ENCODE measurements around the gene KIRREL3.

KIRREL3 gene

DNA sequence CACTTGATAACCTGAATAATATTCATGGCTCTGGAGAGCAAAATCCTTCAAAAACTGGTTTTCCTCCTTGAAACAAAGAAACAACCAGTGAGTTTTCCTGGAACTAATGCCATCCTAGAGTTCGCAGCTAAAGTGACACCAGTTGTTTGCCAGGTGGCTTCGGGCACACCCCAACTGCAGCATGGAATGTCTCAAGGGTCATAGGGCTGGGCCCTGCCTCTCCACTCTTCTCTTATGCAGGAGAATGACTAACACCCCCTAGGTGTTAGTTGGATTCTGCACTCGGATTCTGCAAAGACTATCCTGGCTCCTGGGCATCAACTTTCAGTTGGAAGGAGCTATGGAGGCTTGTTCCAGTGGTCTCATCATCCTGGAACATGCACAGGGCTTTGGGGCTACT, 98.8 kb downstream of the KIRREL3 start:
- no peak for DNase-seq

GRCh38 chr11:126899961-126900748, 100.4 kb downstream of the KIRREL3 start:
- no peak for DNase-seq

DNA sequence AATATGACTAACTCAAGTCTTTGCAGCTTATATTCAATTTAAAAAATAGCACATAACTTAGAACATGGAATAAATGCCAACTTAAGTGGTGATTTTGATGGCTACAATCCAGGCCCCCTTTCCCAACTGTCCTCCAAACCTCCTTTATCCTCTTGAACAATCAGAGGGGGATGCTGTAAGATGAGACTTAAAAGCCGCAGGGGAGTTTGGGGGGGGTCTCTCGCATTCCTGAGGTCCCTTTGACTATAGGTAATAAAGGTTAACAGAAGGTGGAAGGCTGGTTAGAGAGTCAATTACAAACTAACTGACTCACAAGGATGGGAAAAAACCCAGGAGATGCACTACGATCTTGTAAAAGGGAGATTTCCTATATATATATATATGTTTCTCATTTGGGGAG, 101.8 kb downstream of the KIRREL3 start:
- DNase-seq: no peak

- no peak for DNase-seq
Measured at GRCh38 chr11:126897430-126897829, 103.1 kb downstream of the KIRREL3 start.

GRCh38 chr11:126896025-126896424, 104.5 kb downstream of the KIRREL3 start:
- no peak for DNase-seq

DNA sequence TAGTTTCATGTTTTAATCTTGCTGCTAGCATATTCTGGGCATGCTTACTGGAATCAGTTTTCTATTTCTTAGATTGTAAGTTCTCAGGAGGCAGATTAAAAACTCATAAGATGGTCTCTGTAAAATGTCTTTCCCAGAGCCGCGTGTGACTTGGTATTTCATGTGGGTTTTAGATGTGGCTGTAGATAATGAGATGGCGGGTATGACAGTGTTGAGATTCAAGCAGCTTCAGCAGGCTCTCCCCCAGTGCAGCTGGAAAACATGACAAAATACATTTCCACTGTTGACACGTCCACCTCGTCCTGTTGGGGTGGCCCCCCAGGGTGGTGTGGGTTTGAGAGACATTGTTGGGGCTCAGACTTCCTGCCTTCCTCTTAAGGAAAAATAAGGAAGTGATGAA, 106.8 kb downstream of the KIRREL3 start:
- no peak for DNase-seq

DNA sequence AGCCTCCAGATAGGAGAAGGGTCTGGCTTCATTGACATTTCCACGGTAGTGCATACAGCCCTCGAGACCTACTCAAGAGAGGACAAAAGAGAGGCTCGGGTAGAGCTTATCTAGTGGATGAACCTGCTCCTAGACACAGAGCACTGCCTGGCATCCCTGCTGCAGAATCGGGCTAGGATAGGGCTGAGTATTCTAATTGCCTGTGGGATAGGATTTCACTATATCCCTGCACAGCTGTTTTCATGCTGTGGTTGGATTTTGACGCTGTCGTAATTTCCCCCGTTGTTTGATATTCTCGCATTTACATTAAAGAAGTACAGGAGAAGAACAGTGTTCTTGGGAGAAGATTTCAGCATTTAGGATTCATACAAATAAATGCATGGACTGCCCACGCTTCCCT, 107.8 kb downstream of the KIRREL3 start:
- no peak for DNase-seq

DNA sequence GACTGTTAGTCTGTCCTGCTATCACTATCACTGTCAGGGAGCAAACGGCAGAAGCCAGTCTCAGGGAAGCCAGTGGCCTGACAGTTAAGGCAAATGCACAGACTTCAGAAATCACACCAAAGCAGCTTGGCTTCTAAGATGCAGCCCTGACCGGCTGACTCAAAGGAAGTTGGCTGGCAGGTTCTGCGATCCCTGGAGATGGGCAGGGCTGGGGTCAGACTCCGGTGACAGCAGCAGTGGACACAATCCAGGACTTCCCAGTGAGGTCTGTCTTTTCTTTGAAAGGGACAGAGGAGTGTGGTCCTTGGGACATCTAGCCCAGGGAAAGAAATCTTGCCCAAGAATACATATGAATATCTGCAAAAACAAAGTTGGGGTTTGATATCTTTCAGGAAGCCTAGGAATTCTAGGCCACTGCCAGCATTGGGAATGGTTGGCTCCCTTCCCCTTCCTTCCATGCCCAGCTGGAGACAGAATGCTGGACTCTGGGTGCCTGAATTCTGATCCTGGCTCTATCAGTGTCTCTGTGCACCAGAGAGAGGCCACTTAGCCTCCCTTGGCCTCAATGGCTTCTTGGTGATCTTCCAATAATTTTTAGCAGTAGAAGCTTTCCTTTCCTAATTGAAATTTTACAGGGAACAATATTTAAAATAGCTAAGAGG, 108.9 kb downstream of the KIRREL3 start:
- no peak for DNase-seq

DNA sequence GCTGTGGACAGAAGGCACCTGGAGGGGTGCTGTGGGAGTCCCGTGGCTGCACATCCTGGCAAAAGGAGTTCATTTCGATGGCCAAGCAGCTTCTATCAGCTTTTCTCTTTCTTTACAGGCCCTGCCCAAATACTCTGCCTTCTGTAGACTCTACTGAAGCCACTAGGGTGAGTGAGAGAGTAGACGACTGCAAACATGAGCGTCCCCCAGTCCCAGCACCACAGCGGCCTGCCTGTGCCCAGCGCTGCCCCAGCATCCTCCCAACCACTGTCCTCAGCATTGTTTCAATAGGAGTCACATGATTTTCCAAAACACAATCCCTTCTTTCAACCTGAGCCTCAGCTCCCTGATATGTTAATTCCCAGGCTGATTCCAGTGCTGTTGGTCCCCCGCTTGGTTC, 110.0 kb downstream of the KIRREL3 start:
- no peak for DNase-seq

GRCh38 chr11:126888115-126888712, 112.4 kb downstream of the KIRREL3 start:
- DNase-seq: no peak

GRCh38 chr11:126886636-126887035, 113.9 kb downstream of the KIRREL3 start:
- DNase-seq: no peak

DNA sequence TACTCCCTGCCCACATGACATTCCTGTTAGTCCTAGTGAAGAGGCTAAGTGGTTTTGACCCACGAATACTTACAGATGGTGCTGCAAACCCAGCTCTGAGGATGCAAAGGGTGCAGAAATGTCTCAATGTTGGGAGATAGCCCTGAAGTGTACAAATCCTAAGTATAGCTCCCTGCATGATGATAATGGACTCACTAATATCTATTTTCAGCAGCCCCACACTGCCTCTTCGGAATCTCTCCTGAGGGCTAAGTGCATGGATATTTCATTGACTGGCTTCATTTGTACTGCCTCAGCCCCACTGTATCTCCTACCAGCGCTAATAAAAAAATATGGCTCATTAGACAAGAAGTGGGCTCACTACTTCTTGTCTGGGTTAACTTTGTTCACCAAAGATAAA, 114.5 kb downstream of the KIRREL3 start:
- no peak for DNase-seq

- no peak for DNase-seq
Measured at GRCh38 chr11:126884594-126884993, 116.0 kb downstream of the KIRREL3 start.

DNA sequence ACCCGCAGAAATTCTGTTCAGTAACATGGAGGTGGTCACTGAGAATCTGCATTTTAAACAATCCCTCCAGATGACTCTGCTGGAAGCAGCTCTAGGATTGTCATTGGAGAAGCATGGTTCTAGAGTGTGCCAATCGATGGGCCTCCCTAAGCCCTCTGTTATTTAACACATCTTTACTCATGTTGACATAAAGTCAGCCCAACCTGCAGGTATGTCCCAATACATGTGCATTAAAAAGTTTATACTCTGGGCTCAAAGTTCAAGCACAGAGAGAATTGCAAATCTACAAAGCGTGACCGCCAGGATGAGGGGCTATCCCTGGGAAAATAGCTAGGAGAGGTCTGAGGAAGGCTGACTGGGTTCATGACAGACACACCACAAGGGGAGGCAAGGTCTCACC, 116.4 kb downstream of the KIRREL3 start:
- no peak for DNase-seq

GRCh38 chr11:126880872-126881271, 119.7 kb downstream of the KIRREL3 start:
- no peak for DNase-seq

DNA sequence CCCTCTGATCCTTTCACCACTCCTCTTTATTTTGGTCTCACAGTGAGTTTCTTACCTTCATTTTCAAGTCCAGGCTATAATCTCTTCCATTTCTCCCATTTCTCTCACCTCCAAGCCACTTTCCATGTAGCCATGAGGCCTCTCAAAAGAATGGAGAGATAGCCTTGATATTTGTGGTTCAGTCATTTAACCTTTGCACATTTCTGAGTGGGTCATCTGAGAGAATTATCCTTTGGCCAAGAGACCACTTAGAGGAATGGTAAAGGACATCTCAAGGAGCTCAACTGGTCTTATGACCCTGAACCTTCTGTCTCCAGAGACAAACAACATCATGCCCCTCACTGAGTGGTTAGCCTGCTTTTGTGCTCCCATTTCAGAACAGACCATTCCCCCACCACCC, 121.1 kb downstream of the KIRREL3 start:
- DNase-seq: no peak

GRCh38 chr11:126878913-126879482, 121.6 kb downstream of the KIRREL3 start:
- DNase-seq: no peak

- no peak for DNase-seq
Measured at GRCh38 chr11:126874831-126875230, 125.7 kb downstream of the KIRREL3 start.

DNA sequence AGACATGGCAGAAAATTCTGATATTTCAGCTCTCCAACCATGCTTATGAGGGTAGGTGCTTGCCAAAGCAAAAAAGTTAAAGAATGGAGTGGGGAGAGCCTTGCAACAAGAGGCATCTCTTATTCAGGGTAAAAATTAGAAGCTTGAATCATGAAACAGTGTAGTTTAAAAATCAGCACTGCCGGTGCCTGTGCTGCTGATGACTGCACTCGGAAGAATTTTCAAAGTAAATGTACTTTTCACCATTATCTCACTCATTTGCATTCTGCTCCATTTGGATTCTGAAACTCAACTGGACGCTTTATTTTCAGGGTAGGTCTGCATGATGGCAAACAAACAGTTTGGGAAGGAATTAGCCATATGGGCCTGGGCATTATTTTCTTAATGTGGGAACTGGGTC, 126.3 kb downstream of the KIRREL3 start:
- DNase-seq: no peak

DNA sequence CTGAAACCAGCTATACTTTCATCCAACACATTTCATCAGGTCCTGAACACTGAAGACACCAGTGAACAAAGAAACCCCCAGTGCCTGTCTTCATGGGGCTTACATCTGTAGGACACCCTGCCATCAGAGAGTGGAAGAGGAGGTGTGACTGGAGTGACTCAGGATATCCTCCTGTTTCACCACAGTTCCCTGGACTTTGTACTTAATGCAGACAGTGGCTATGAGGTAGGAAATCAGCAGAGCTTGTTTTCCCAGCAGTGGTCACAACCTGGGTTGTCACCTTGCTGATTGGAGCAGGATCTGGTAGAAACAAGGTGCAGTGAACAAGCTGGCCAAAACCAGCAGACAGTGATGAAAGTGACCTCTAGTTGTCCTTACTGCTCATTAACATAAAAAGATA, 128.8 kb downstream of the KIRREL3 start:
- DNase-seq: no peak

DNA sequence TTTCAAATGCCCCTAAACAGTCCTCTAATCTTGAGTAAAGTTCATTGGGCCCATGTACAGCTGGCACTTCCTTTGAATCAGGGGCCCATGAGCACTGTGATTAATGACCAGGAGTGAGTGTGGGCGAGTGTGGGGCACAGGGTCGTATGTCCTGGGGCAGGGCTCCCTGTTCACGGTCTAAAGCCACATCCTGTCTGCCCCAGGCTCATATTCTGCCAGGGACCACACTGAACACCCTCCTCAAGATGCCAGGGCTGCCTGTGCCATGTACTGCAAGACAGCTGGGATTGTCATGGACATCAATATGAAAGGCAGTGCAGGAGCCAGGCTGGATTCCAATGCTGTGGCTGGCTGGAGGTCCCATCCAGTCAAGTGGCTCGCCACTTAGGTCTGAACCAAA, 130.5 kb downstream of the KIRREL3 start:
- no peak for DNase-seq

GRCh38 chr11:126868741-126869140, 131.8 kb downstream of the KIRREL3 start:
- no peak for DNase-seq

GRCh38 chr11:126864934-126865333, 135.6 kb downstream of the KIRREL3 start:
- no peak for DNase-seq

All from stimulated activated naive CD4-positive, alpha-beta T cell (primary cell).